Hematopoietic multipotent progenitor cell treated with erythropoietin and hydrocortisone succinate and interleukin-3 and kit ligand, for 4 days (in vitro differentiated cells): ENCODE data around the gene TSR3.

Experiments
- DNase-seq: peaks from one replicate; pipeline ENCODE4 v3.0.0-alpha.2; 2015

Gene TSR3

DNA sequence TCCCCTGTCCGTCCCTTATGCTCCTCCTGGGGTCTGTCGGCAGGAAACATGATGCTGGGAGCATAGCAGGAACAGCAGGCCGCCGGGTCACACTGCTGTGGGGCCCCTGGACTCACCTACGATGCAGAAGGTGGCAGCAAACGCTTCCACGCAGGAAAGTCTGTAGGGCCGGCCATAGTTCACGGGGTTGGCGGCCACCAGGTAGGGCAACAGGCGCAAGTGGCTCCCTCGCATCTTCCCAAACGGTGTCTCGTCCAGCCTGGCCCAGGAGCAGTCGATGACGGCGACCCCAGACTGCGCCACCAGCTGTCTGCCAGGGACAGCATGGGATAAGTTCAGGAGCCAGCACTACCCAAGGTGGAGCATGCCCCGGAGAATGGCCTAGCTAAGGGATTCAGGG, 987 bp downstream of the TSR3 start:
- DNase-seq, result no peak

DNA sequence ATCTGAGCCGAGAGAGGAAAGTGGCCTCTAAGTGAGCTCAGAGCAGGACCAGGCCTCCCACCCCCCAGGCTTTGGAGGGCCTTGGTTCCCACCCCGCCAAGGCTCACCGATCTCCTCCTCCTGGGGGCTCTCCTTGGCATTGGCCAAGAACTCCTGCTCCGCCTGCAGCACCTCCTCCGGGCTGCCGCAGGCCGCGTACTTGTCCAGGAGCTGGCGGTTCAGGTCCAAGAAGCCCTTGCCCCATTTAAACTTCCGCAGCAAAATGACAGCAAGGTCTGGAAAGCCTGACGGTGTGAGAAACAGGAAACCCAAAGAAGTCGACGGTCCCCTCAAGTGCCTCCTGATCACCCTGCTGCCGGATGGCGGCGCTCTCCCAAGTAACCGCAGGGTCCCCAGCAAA, 1.7 kb downstream of the TSR3 start:
- DNase-seq, result no peak

DNA sequence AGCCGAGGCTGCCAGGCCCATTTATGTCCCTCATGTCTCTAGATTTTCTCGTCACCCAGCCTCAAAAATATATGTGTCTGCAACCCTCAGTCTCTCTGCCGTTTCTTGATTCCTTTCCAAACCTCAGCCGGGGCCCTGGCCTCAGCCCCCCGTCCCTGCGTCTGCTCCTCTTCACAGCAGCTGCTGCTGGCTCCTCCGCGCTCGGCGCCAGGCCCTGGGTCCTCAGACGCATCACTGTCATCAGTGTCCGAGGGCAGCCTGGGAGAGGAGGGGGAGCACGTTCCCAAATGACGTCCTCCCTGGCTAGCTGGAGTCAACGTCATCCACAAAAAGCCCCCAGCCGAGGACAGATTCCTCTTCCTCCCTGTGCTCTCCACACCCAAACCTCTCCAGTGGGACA, 2.3 kb downstream of the TSR3 start:
- DNase-seq, result no peak

DNA sequence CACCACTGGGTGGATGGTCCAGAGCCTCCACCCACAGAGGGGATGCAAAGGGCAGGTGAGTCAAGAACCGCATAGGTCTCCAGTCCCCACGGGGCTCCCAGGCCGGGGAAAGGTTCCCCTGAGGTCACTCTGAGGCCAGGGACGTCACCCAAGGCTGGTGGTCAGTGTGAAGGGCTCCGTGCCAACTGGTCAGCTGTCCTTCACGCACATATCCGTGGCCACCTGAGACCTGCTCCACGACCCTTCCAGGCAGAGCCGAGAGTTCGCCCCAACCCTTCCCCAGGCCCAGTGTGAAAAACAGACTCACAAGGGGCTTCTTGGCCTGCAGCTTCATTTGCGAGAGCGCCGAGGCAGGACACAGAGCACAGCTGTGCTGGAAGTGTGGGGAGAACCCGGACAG, 2.8 kb downstream of the TSR3 start:
- no peak for DNase-seq

DNA sequence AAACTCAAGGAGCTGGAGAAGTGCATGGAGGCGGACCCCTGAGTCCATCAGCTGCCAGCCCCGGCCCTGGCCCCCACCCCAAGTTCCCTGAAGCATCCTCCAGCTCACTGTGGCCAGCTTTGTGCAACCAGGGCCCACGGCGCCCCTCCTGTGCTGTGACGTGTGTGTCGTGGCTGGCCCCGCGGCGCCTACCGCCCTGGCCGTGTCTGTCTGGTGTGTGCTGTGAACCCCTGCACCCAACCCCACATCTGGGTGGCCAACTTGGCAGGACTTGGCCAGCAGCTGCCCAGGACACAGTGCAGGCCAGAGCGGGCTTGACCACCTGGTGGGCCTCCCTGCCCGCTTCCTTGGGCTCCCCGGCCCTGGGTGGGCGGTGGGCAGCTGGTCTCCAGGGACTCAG, 3.2 kb downstream of the TSR3 start:
- DNase-seq, result no peak

DNA sequence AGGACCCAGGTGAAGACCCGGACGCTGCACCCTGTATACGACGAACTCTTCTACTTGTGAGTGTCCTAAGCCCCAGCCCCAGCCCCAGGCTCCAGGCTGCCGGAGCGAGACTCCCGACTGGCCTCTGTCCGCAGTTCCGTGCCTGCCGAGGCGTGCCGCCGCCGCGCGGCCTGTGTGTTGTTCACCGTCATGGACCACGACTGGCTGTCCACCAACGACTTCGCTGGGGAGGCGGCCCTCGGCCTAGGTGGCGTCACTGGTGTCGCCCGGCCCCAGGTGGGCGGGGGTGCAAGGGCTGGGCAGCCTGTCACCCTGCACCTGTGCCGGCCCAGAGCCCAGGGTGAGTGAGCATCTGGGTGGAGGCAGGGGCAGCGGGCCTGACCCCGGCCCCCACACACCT, 3.7 kb downstream of the TSR3 start:
- DNase-seq, result no peak

DNA sequence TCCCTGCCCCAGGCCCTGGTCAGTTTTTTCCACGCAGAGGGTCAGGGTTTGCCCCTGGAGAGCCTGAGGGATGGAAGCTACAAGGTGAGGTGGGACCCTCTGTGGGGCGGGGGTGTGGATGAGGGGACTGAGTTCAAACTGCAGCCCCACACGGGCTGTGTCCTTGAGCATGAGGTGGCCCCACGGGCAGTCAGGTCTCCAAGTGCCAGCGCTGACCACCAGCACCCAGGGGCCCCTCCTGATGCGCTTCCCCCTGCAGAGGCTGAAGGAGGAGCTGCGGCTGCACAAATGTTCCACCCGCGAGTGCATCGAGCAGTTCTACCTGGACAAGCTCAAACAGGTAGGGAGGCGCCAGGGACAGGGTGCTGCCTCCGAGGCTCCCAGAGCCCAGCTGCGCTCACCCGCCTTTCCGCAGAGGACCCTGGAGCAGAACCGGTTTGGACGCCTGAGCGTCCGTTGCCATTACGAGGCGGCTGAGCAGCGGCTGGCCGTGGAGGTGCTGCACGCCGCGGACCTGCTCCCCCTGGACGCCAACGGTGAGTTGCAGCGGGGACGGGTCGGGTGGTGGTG, 4.3 kb downstream of the TSR3 start:
- DNase-seq, result no peak

DNA sequence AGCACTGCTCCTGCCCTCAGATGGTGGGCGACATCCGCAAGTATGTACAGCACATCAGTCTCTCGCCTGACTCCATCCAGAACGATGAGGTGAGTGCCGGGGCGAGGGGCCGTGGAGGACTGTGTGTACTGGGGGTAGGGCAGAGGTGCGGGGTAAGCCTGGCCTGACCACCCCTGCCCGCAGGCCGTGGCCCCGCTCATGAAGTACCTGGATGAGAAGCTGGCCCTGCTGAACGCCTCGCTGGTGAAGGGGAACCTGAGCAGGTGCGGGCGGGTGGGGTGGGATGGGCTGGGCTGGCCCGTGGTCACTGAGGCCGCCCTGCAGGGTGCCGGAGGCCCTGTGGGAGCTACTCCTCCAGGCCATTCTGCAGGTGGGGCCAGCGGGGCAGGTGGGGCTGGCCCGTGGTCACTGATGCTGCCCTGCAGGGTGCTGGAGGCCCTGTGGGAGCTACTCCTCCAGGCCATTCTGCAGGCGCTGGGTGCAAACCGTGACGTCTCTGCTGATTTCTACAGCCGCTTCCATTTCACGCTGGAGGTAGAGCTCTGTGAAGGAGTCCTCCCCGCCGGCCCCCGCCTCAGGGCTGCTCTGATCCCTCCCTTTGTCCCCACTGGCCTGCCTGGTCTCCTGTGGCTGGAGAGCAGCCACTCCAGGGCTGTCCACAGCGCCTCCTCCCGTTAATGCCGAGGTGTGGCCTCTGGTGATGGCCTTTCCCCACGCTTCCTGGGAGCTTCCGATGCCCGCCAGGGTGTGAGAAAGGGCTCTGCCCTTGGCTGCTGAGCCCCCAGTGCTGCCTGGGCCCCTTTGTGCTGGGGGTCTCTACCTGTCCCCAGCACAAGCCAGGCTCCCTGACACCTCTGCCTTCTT, 5.0 kb downstream of the TSR3 start:
- DNase-seq, result no peak

DNA sequence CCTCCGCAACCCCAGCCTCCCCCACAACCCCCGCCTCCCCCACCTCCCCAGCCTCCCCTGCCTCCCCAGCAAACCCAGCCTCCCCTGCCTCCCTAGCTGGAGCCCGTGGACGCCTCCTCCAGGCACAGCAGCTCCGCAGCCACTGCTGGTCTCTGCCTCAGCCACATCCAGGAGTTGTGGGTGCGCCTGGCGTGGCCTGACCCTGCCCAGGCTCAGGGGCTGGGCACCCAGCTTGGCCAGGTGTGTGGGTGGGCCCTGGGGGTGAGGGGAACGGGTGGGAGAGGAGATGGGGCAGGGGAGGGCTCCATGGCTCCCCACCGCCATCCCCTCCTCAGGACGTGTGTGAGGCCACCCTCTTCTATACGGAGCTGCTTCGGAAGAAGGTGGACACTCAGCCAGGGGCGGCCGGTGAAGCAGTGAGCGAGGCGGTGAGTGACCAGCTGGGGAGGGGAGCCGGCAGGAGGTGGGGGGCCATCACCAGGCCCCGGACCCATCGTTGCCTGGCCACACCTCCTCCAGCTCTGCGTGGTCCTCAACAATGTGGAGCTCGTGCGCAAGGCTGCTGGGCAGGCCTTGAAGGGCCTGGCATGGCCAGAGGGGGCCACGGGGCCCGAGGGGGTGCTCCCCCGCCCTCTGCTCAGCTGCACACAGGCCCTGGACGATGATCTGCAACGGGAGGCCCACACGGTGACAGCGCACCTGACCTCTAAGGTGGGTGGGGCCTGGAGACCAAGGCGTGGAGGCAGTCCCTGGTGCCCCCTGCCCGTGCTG, 5.8 kb downstream of the TSR3 start:
- DNase-seq, result no peak

DNA sequence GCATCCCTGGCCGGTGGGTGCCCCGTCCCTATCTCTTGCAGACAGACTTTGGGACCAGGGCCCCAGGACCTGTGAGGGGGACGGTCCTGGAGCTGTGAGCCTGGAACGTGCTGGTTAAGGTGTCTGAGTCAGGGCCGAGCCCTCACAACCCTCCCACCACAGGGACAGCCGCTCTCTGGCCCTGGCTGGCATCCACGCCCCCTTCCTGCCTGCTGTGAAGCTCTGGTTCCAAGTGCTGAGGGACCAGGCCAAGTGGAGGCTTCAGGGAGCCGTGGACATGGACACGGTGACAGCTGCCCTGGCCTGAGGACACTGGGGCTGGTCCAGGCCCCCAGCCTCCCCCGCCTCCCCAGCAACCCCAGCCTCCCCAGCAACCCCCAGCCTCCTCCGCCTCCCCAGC, 6.6 kb downstream of the TSR3 start:
- no peak for DNase-seq

DNA sequence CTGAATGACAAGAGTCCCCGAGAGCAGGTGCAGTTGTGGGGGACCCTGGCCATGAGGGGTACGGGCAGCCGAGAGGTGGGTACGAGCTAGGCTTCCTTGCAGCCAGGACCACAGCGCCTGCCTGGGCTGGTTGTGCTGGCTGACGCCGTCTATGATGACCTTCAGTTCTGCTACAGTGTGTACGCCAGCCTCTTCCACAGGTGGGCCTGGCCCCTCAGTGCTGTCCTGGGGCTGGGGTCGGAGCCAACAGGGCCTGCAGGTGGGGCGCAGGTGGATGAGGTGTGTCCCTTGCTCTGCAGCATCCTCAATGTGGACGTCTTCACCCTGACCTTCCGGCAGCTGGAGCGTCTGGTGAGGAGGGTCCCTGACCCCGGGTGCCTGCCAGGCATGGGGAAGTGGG, 7.2 kb downstream of the TSR3 start:
- no peak for DNase-seq

DNA sequence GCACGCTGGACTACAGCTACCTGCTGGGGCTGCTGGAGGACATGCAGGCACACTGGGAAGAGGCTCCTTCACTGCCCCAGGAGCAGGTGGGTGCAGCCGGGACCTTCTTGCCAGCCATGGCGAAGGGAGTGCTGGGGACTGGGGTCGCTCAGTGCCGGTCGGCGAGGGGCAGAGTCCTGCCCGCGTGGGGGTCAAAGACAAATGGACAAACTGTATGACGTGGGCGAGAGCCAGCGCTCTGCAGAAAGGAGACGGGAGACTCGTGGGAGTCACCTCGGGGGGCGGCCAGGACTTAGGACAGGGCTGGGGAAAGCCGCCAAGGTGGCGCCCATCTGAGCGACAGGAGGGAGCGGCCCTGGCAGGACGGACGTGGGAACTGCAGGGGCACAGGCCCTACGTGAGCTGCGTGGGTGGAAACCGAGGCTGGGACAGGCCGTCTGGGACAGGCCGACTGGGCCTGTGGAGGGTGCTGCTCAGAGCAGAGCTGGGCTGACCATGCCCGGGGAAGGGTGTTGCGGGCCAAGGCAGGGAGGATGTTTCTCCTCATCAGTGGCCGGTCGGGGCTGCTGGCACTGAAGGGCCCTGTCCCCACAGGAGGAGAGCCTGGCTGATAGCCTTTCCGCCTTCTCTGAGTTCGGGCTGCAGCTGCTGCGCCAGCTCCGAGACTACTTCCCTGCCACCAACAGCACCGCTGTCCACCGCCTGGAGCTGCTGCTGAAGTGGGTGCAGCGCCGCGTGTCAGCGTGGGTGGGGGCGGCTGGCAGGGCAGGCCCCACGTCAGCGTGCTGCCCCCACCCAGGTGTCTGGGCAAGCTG, 8.0 kb downstream of the TSR3 start:
- DNase-seq, result no peak

DNA sequence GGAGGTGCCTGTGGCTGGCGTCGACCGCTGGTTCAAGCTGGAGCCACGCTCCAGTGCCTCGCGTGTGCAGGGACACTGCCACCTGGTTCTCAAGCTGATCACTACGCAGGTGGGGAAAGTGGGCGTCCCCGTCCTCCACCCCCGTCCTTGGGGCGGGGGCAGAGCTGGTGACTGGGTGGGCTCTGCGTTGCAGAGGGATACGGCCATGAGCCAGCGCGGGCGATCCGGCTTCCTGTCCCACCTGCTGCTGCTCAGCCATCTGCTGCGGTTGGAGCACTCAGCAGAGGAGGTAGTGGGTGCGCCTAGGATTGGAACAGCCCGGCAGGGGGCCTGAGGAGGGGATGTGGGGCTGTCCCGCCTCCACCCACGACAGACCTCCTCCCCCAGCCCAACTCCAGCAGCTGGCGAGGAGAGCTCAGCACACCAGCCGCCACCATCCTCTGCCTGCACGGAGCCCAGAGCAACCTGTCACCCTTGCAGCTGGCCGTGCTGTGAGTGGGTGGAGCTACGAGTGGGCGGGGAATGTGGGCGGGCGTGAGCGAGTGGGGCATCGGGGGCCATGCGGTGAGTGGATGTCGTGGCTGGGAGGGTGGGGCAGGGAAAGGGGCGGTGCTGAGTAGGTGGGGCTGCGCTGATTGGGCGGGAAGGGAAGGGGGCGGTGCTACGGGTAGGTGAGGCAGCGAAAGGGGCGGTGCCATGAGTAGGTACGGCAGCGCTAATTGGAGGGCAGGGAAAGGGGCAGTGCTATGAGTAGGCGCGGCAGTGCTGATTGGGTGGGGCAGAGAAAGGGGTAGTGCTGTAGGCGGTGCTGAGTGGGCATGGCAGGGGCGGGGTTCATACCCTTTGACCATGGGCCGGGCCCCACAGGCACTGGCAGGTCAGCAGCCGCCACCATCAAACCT, 8.9 kb downstream of the TSR3 start:
- DNase-seq, result peak; percentile 99

DNA sequence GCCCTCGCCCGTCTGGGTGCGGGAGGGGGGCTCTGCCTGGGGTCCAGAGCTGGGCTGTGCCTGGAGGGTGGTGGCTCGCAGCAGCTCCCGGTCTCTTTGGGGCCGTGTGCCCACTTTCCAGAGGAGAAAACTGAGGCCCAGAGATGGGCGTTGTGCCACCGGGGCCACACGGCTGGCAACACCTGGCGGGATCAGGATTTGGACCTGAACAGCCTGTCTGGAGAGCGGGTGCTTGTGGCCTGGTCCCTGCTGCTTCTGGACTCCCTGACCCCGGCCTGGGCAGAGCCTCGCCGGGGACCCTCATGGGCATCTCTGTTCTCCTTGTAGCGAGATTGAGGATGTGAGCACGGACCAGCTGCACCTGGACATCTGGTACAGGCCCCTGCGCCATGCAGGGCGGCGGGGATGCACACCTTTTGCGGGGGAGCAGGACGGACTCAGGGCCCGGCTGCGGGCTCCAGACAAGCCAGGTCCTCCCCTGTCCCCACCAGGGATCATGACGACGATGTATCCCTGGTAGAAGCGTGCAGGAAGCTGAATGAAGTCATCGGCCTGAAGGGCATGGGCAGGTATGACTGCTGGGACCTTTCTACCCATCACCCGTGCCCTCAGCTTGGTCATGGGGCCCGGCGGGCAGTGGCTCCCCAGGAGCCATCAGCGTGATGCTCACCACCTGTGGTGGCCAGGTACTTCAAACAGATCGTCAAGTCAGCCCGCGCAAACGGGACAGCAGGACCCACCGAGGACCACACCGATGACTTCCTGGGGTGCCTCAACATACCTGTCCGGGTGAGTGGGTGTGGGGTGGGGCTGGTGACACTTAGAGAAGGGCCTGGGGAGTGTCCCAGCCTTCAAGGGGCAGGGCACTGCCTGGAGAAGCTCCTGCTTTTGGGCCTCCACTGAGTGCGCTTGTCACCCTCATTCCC, 9.9 kb downstream of the TSR3 start:
- DNase-seq, result no peak

DNA sequence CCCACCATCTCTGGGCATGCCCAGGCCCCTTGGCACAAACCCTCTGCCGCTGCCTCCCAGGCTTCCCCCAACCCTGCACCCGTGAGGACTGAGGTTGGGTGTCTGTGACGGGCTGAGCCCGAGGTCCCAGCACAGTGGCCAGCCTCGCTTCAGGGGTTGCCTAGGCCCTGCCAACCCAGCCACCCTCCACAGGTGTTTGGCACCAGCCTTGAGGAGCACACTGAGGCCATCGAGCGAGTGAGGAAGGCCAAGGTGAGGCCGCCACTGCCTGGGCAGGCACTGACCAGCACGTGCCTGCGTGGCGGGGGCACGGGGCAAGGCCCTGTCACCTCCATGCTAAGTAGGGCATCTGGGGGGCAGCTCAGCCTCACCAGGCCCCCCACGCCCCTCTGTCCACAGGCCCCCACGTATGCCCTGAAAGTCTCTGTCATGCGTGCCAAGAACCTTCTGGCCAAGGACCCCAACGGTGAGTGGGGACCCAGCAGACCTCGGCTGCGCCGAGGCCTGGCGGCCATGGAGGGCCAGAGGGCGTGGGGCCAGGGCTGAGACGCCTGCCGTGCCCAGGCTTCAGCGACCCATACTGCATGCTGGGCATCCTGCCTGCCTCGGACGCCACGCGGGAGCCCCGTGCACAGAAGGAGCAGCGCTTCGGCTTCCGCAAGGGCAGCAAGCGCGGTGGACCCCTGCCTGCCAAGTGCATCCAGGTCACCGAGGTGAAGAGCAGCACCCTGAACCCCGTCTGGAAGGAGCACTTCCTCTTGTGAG, 10.8 kb downstream of the TSR3 start:
- no peak for DNase-seq

DNA sequence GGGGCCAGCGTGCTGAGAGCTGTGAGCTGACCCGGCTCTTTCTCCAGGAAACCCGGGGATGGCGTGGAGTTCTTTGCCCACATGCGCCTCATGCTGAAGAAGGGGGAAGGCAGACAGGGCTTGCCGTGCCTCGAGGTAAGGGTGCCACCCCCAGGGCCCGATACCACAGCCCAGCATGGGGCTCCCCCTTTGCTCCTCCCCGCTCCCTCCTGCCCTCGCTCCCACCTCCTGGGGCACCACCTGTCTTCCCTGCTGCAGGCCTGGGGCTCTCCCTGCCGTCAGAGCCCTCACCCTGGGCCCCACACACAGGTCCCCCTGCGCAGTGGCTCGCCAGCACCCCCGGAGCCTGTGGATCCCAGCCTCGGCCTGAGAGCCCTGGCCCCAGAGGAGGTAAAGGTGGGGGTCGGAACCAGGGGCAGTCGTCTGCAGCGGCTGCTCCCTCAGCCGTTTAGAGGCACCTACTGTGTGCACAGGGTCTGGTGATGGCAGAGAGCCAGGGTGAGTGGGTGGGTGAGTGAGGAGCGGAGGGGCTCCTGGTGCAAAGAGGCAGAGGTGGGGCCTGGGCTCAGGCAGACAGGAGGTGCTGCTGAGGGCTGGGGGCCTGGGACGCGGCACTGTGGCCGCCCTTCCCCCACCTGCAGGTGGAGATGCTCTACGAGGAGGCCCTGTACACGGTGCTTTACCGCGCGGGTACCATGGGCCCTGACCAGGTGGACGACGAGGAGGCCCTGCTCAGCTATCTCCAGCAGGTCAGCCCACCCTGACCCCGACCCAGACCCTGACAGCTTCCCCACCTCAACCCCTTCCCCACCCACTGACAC, 12.6 kb downstream of the TSR3 start:
- no peak for DNase-seq

DNA sequence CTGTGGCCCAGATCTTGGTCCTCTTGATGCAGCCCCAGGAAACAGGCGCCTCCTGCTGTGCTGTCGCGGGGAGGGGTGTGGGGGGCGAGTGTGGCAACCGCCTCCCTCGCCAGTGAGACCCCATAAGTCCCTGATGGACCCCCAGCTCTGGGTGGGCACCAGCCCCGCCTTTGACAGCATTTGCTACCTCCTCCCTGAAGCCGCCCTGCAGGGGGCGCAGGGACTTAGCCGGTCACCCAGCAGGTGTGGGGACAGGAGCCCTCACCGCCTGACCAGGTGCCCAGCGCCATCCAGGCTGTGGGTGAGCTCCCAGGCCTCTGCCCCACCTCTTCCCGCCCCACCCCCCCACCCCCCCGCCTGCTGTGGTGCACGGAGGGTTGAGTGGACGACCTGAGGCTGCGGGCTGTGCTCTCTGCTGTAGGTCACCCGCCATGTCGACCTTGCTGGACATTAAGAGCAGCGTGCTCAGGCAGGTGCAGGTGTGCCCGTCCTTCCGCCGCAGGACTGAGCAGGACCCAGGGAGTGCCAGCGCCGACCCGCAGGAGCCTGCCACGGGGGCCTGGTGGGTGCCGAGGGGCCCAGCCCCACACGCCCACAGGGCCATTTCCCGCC, 13.5 kb downstream of the TSR3 start:
- peak; percentile 49 for DNase-seq

DNA sequence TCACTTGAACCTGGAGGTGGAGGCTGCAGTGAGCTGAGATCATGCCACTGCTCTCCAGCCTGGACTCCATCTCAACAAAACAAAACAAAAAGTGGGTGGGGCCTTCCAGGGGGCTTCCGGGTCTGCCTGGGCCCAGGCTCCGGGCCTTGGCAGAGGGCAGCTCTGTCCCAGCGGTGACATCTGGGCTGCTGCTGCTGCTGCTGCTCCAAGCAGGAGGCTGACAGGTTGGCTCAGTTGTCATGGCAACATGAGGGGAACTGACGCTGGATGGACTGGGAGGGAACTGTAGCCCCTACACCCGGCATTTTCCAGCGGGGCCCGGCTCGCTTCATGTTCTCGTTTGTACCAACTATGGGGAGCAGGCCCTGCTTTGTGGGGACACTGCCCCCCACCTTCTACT, 14.2 kb downstream of the TSR3 start:
- no peak for DNase-seq

DNA sequence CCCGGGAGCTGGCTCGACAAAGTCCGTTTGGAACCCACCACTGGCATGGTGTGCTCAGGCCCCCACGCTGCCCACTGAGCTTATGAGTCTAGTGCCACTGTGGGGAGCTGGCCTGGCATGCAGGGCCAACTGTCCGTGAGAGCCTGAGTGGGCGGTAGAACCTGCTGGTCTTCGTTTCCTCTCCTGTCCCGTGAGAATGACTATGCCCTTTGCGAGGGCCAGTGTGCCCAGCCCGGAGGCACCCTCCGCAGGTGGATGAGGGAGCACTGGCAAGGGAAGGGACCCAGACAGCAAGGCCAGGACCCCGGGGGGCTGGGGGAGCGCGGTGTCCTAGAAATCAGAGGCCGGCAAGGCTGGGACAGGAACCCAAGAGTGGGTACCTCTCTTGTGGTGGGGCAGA, 15.1 kb downstream of the TSR3 start:
- no peak for DNase-seq
